ENCODE results near the gene CTBP2. TPM values are rescaled to one million over a fixed set of nuclear protein-coding genes. Genes with fewer than 3 reads are reported as not detected.

CTBP2 gene
- total RNA-seq, 3 donors from 2014 or later: 53.1 to 91.2 (median 65.9) TPM

- H3K4me1 ChIP-seq: peaks cover 4 to 15% of the 10 kb centered on the region in 2 donors
- peak overlapping the region; percentile 87 to 97 (median 91) for H3K4me3 ChIP-seq
- no peak for TF ChIP-seq POLR2A (IDR thresholded peaks at IDR 0.05)
- TF ChIP-seq POLR2AphosphoS5 (IDR thresholded peaks at IDR 0.05): no peak
- TF ChIP-seq CTCF (IDR thresholded peaks at IDR 0.05): no peak
- peak overlapping the region; percentile 99 for H3K27ac ChIP-seq
- no peaks in the 10 kb centered on the region for H3K9me3 ChIP-seq
- intact Hi-C loops (cut with DNase I; ENCODE audit: low total_unique reads): loop anchor here (5.0 kb wide), 1 partner anchor 97 kb away; no protein-coding TSS in a partner anchor
- peak in 1 of 2 donors; percentile 50 for DNase-seq (ENCODE audit: low spot score in 2 of 2)
- no peaks in the 10 kb centered on the region for H3K27me3 ChIP-seq
- no peaks in the 10 kb centered on the region for H3K36me3 ChIP-seq
Measured at GRCh38 chr10:125159486-125159931, 854 bp downstream of the CTBP2 start.

GRCh38 chr10:125158601-125159485 is 1.5 kb downstream of the CTBP2 start:
- TF ChIP-seq POLR2A (IDR thresholded peaks at IDR 0.05) (no peak), CTCF (IDR thresholded peaks at IDR 0.05) (peak in 1 of 3 donors; percentile 14), POLR2AphosphoS5 (IDR thresholded peaks at IDR 0.05) (peak; percentile 34 to 62 (median 49))
- H3K9me3 ChIP-seq: no peaks in the 10 kb centered on the region
- peaks cover 4 to 20% of the 10 kb centered on the region in 2 donors for H3K4me1 ChIP-seq
- H3K4me3 ChIP-seq: peak overlapping the region; percentile 87 to 97 (median 91)
- intact Hi-C loops (cut with DNase I; ENCODE audit: low total_unique reads): loop anchor here (5.0 kb wide), 1 partner anchor 97 kb away; no protein-coding TSS in a partner anchor
- DNase-seq (ENCODE audit: low spot score in 2 of 2): peak in 1 of 2 donors; percentile 52
- no peaks in the 10 kb centered on the region for H3K36me3 ChIP-seq
- no peaks in the 10 kb centered on the region for H3K27me3 ChIP-seq
- H3K27ac ChIP-seq: peak overlapping the region; percentile 99

GRCh38 chr10:125158275-125158600 is 2.1 kb downstream of the CTBP2 start:
- Histone ChIP-seq H3K27me3 (no peaks in the 10 kb centered on the region), H3K4me3 (peak overlapping the region; percentile 87 to 97 (median 91)), H3K4me1 (peaks cover 9 to 25% of the 10 kb centered on the region in 2 donors), H3K9me3 (no peaks in the 10 kb centered on the region), H3K36me3 (no peaks in the 10 kb centered on the region), H3K27ac (peak overlapping the region; percentile 99)
- TF ChIP-seq POLR2AphosphoS5 (IDR thresholded peaks at IDR 0.05) (no peak), CTCF (IDR thresholded peaks at IDR 0.05) (no peak), POLR2A (IDR thresholded peaks at IDR 0.05) (no peak)
- DNase-seq (ENCODE audit: low spot score in 2 of 2): no peak
- intact Hi-C loops (cut with DNase I; ENCODE audit: low total_unique reads): loop anchor here (5.0 kb wide), 1 partner anchor 96 kb away; no protein-coding TSS in a partner anchor

GRCh38 chr10:125157505-125157904 is 2.9 kb downstream of the CTBP2 start:
- H3K36me3 ChIP-seq: no peaks in the 10 kb centered on the region
- peaks cover 9 to 33% of the 10 kb centered on the region in 2 donors for H3K4me1 ChIP-seq
- DNase-seq (ENCODE audit: low spot score in 2 of 2): peak in 1 of 2 donors; percentile 6
- no peaks in the 10 kb centered on the region for H3K9me3 ChIP-seq
- no peaks in the 10 kb centered on the region for H3K27me3 ChIP-seq
- intact Hi-C loops (cut with DNase I; ENCODE audit: low total_unique reads): loop anchor here (5.0 kb wide), 1 partner anchor 95 kb away; no protein-coding TSS in a partner anchor
- H3K4me3 ChIP-seq: peak overlapping the region in 2 of 3 donors; percentile 91 to 97
- TF ChIP-seq CTCF (IDR thresholded peaks at IDR 0.05): no peak
- TF ChIP-seq POLR2AphosphoS5 (IDR thresholded peaks at IDR 0.05): no peak
- TF ChIP-seq POLR2A (IDR thresholded peaks at IDR 0.05): no peak
- H3K27ac ChIP-seq: peak overlapping the region; percentile 64 to 99

All from breast epithelium (tissue), 4 donors.